Measurements from ENCODE around the gene UGT1A9. TPM values are rescaled to one million over a fixed set of nuclear protein-coding genes. Genes with fewer than 3 reads are reported as not detected.

Gene UGT1A9
- total RNA-seq, 1 donor from 2014 or later, result not detected

GRCh38 chr2:233789554-233789953 is 117.9 kb downstream of the UGT1A9 start:
- TF ChIP-seq, protein P1, sequence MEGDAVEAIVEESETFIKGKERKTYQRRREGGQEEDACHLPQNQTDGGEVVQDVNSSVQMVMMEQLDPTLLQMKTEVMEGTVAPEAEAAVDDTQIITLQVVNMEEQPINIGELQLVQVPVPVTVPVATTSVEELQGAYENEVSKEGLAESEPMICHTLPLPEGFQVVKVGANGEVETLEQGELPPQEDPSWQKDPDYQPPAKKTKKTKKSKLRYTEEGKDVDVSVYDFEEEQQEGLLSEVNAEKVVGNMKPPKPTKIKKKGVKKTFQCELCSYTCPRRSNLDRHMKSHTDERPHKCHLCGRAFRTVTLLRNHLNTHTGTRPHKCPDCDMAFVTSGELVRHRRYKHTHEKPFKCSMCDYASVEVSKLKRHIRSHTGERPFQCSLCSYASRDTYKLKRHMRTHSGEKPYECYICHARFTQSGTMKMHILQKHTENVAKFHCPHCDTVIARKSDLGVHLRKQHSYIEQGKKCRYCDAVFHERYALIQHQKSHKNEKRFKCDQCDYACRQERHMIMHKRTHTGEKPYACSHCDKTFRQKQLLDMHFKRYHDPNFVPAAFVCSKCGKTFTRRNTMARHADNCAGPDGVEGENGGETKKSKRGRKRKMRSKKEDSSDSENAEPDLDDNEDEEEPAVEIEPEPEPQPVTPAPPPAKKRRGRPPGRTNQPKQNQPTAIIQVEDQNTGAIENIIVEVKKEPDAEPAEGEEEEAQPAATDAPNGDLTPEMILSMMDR (IDR thresholded peaks at IDR 0.05; ENCODE audit: insufficient read depth, low read length, poor library complexity, severe bottlenecking), result no peak
- Histone ChIP-seq H3K27me3 (ENCODE audit: control insufficient read depth, insufficient read depth, low read length) (no peaks in the 10 kb centered on the region), H3K36me3 (ENCODE audit: control insufficient read depth, insufficient read depth, low read length) (no peaks in the 10 kb centered on the region), H3K4me3 (ENCODE audit: low read depth, low read length) (no peak overlapping the region)
- DNase-seq (ENCODE audit: low read depth), result no peak

DNA sequence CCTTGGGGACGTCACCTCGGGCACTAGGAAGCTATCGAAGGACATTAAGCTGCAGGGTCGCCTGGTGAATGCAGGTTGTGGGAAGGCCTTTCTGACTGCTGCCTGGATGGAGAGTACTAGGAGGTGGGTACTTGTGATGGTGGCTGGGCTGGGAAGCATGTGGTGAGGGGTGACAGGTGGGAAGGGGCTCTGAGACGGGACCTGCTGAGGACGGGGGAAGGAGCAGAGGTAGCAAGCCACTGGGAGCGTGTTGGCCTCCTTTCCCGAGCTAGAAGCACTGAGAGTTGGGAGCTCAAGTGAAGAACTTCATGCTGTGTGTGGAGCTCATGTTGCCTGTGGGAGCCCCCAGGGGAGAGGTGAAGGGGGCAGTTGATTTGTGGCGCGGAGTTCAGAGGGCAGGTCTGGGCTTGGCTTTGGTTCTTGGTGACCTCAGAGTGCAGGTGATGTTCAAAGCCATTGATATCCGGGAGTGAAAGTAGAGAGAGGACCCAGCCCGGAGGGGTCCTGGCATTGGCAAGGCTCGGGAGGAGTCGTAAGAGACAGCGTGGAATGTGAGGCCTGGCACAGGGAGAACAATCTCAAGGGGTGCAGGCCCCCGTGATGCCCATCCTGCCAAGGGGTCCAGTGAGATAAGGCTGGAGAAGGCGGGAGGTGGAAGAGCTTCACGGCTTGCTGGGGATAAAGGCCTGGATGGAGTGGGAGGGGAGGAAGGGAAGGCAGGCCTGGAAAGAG is 119.6 kb downstream of the UGT1A9 start:
- TF ChIP-seq, protein P1 (IDR thresholded peaks at IDR 0.05; ENCODE audit: insufficient read depth, low read length, poor library complexity, severe bottlenecking), result no peak
- DNase-seq (ENCODE audit: low read depth), result no peak
- H3K36me3 ChIP-seq (ENCODE audit: control insufficient read depth, insufficient read depth, low read length), result no peaks in the 10 kb centered on the region
- no peak overlapping the region for H3K4me3 ChIP-seq (ENCODE audit: low read depth, low read length)
- no peaks in the 10 kb centered on the region for H3K27me3 ChIP-seq (ENCODE audit: control insufficient read depth, insufficient read depth, low read length)

DNA sequence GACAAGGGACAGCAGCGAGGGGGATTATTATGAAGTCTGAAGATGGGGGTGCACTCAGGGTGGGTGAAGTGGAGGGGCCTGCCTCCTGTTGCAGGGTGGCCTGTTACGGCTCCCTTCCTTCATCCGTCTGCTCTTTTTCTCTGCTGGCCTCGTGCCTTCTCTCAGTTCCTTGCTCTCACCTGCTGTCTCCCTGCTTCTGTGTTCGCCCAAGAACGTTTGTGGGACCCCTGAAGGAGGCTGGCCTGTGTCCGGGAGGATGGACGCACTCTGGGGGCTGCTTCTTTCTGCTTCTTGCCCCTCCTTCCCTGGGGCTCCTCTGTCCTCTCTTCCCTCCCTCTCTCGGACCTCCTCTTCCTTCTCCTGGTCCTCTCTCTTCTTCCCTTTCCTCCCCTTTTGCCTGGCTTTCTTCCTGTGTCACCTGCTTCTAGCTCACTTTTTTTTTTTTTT is 120.2 kb downstream of the UGT1A9 start:
- no peaks in the 10 kb centered on the region for H3K36me3 ChIP-seq (ENCODE audit: control insufficient read depth, insufficient read depth, low read length)

DNA sequence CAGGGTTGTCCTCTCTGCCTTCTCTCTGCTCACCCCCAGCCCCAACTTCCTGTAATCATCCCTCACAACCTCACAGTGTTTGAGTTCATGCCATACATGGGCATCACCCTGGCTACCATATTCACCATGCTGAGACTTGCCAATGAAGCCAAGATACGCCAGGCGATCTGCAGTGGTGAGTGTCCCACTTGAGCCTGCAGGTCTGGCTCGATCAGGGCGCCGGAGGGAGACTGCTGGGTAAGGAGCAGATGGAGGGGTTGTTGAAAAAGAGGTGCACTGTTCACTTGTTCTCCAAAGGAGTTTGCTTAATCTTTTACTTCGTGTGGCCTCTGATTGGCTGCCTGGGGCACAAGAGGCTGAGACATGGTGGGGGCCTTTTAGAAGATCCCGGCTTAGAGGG is 121.0 kb downstream of the UGT1A9 start:
- no peaks in the 10 kb centered on the region for H3K27me3 ChIP-seq (ENCODE audit: control insufficient read depth, insufficient read depth, low read length)
- H3K4me3 ChIP-seq (ENCODE audit: low read depth, low read length), result no peak overlapping the region
- no peaks in the 10 kb centered on the region for H3K36me3 ChIP-seq (ENCODE audit: control insufficient read depth, insufficient read depth, low read length)
- TF ChIP-seq, protein P1 (IDR thresholded peaks at IDR 0.05; ENCODE audit: insufficient read depth, low read length, poor library complexity, severe bottlenecking), result no peak
- no peak for DNase-seq (ENCODE audit: low read depth)

More for the DNA sequence above, 120.2 kb downstream of the UGT1A9 start:
- Histone ChIP-seq H3K27me3 (ENCODE audit: control insufficient read depth, insufficient read depth, low read length) (no peaks in the 10 kb centered on the region), H3K4me3 (ENCODE audit: low read depth, low read length) (no peak overlapping the region)
- TF ChIP-seq, protein P1 (IDR thresholded peaks at IDR 0.05; ENCODE audit: insufficient read depth, low read length, poor library complexity, severe bottlenecking), result no peak
- DNase-seq (ENCODE audit: low read depth), result no peak

GRCh38 chr2:233793465-233794127 is 121.9 kb downstream of the UGT1A9 start:
- TF ChIP-seq, protein P1 (IDR thresholded peaks at IDR 0.05; ENCODE audit: insufficient read depth, low read length, poor library complexity, severe bottlenecking), result no peak
- Histone ChIP-seq H3K27me3 (ENCODE audit: control insufficient read depth, insufficient read depth, low read length) (no peaks in the 10 kb centered on the region), H3K4me3 (ENCODE audit: low read depth, low read length) (no peak overlapping the region), H3K36me3 (ENCODE audit: control insufficient read depth, insufficient read depth, low read length) (no peaks in the 10 kb centered on the region)
- no peak for DNase-seq (ENCODE audit: low read depth)

Measured in kidney epithelial cell (primary cell).